HG03571 (cell line): ENCODE results near the gene LCLAT1.

Experiments used
- ATAC-seq: cut with Tn5 transposase; IDR thresholded peaks from one replicate; pipeline ENCODE4 v1.9.1; 2021; ENCODE audit not compliant: unreplicated experiment

The LCLAT1 gene

DNA sequence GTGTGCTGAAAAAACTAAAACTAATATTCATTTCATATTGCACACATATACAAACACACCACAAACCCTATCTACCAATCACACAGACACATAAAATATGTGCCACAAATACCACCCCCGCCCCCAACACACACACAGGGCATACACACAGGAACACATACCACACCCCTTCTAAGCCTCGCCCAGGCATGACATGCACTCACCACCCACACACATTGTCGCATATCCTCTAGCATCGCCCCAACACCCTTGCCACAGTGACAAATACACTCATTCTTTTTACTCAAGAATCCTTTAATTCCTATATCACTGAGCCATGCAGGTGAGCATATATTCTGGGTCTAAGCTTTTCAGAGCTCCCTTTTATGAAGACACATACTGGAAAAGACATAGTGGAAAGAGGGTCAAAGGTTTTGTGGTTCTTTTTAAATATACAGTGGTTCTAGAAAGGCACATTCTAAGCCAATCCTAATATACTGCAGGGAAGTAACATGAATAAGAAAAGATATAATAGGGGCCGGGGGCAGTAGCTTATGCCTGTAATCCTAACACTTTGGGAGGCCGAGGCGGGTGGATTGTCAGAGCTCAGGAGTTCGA is 24.5 kb upstream of the LCLAT1 start:
- ATAC-seq: no peak

DNA sequence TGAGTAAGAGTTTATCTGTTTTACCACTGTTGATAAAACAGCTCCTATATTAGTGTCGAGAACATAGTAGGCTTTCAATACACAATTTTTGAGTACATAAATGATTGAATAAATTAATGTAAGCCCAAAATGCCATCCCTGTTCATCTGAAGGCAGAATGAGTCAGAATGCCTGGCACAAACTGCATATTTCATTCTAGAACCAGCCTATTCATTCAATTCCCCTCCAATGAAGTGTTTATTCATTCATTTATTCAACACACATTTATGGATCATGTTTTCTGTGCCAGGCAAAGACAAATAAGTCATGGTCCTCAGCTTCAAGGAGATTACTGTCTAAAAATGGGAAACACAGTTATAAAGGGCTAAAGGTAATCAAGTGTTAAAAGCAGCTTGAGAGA is 22.8 kb upstream of the LCLAT1 start:
- no peak for ATAC-seq

DNA sequence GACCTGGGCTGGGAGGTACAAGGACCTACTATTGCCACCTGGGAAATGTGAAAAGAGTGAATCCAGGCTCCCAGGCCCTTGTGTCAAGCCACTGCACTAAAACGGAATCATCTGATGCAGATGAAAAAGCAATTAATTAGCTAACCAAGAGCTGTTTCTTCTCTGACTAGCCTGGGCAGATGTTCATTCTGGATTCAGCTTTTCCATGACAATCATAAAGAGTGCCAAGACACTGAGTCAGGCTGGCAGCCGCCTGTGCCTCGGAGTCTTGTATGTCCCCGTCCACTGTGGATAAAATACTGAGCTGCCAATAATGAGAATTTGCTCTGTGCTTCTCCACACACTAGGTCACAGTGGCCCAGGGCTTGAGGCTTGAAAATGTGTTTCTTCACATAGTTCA is 21.7 kb upstream of the LCLAT1 start:
- no peak for ATAC-seq

DNA sequence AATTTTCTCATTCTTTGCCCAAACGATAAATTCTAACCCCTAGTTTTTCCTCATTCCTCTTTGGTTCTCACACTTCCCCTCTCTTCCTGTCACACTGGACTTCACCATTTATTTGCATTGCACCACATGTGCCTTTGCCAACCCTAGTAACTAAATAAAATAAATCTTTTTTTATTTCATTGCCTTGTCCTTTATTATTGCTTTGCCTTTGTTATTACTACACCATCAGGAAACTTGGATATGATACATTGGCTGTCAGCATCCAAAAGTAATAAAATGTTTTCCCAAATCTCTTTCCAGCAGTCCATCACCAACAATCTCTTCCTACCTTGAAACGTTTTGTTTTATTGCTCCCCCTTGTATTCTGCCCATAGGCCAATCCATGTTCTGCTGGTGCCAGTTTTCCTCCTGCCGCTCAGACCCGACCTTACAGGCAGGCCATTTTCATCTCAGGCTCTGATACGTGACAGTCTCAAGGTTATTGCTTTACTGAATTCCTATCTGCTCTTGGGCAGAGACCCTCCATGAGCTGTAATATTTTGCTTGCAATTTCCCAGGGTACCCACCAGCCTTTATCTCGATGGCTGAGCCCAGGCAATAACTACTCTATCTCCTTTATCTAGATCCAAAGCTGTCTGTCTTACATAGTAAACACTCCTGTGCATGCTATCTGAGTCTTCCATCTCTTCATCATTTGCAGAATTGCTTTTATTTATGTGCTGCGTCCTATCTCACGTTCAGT is 19.3 kb upstream of the LCLAT1 start:
- ATAC-seq: no peak

DNA sequence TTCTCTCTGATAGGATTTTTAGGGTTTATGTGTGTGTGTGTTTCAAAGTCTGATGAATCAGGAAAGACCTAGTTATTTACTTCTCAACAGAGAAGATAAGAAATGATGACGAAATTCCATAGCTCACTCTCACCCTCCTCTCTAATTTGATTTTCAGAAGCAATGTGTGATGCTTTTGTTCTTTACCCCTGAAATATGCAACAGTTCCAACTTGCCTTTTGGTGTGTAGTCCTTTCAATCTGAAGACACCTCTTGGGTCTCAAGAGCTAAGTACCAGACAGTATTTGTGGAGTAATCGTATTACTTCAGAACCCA is 18.7 kb upstream of the LCLAT1 start:
- no peak for ATAC-seq

DNA sequence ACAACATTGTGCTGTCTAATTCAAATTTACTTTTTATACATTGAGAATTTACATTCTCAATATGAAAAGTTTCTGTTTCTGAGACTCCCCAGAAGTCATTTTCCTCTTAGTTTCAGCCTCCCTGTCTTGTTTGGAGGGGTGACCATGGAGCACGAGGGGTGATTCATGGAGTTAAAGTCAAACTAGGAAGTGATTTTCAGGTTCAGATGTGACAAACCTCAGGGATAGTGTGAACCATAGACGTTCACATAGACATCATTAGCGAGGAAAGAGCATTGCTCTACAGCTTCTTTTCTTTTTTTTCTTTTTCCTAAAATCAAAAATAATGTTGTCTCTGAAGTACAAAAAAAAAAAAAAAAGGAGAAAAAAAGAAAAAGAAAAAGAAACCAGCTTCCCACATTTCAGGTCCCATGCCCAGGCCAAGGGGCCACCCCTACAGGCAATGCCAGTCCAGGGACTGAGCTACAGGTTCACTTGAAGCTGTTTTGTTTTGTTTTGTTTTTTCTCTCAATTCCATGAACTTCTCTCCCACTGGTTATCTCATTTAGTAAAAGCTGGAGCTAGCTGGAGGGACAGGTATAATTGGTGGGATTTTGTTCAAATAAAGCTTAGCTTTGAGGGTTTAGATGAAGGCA is 18.1 kb upstream of the LCLAT1 start:
- ATAC-seq: no peak

DNA sequence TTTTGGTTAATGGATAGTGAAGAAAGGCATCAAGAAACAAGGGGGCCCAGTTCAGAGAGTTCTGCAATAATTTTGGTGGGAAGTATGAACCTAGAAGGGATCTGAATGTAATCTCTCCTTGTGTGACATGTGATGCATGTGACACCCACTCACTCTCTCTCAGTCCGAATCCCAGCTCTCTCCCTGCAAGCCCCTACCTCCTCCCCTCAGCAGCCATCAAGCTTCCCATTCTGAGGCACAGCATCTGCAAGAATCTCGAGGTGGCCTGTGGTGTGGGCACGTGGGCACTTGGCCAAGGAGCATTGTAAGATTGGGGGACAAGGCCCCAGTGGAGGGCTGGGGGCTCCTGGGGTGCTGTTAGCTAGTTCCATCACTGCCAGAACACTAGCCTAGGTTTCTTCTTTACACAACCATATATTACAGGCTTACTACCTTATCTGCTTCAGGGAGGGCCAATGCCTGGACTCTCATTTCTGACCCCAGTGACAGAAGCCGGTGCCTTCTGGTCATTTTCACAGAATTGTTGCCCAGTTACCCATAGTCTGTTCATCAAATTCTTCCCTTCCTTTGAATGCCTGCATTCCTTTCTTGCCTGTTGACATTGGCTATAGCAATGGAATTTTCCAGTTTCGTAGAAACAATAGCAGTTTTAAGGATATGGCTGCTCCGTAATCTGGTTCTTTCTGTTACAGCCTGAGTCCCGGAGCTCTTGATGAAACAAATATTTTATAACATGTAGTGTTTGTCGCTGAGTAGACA is 13.3 kb upstream of the LCLAT1 start:
- no peak for ATAC-seq

DNA sequence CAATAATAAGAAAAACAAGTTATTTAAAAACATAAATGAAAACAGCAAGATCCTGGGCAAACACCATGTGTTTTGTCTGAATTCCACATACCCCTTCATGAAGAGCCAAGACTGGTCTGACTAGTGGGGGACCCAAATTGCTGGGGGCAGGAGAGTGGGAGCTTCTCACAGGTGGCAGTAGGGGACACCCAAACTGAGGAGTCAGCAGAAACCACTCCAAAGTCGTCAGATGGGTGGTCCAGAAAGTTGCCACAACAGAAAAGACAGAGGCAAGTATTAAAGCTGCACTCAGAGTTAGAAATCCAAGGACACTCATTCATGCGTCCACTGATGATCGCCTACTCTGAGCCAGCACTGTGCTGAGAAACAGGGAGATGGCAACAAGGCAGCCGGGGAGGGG is 12.3 kb upstream of the LCLAT1 start:
- no peak for ATAC-seq

DNA sequence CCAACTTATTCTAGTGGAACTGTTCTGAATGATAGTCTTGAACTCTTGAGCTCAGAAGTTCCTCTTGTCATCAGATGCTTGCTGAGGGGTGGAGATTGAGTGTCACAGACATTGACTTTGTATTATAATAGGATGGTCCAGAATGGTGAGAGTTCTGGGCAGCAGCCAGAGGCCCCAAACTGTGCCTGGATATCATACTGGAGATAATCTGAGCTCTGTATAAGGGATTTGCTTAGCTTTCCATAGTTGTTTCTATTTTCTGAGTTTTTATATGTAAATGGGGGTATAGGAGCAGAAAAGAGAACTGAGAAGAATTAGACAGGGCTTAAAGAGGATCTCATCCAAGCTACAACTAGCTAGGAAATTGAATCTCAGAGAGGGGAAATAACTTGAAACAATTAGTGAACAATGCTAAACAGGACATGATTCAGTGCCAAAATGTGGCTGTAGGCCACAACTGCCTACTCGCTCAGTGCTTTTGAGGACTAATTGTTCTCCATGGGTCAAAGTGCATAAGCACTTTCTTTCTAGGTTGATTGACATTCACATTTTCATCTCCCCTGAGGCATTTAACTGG is 10.1 kb upstream of the LCLAT1 start:
- ATAC-seq: no peak

DNA sequence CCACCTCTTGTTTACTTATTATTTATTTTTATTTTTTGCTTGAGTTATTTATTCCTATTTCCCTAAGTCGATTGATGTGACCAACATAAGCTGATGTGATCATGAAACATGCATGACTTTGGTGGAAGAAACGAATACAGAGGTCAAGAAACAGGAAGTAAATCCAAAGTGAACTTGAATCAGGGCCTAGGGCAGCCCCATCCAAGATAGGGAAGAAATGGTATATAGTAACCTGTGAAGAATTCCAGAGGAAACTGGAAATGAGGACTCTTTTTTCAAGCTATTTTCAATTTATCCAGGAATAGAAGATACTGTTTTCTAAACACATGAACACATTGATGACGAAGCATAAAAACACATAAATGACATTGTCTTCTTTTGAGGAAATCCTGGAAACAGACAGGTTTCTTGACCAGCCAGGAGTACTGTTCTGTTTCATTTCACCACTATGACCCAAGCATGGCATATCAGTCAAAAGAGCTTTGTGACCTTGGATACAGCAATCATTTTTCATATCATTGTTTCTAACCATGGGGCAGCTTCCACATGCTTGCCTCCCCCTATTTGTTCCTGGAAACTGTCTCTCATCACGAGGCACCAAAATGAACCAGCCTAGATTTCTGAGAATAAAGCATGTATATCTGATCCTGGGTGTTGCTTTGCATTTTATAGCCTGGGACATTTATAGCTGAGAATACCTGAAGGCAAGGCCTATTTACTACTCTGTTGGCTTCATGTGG is 9.1 kb upstream of the LCLAT1 start:
- no peak for ATAC-seq

DNA sequence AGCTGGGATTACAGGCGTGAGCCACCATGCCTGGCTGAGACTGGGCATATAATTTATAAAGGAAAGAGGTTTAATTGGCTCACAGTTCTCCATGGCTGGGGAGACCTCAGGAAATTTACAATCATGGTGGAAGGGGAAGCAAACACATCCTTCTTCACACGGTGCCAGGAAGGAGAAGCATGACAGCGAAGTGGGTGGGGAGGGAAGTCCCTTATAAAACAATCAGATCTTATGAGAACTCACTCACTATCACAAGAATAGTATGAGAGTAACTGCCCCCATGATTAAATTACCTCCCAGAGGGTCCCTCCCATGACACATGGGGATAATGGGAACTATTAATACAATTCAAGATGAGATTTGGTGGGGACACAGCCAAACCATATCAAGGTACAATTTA is 7.8 kb upstream of the LCLAT1 start:
- no peak for ATAC-seq

DNA sequence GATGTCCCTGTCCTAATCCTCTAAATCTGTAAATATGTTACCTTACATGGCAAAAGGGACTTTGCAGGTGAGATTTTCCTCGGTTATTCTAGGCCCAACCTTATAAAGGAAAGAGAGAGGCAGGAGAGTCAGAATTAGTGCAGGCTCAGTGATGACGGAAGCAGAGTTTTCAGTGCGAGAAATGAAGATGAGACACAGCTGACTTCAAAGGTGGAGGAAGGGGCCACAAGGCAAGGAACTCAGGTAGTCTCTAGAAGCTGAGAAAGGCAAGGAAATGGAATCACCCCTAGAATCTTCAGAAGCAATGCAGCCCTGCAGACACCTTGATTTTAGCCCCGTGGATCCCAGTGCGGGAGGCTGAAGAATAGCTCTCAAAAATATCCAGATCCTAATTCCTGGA is 7.2 kb upstream of the LCLAT1 start:
- no peak for ATAC-seq

DNA sequence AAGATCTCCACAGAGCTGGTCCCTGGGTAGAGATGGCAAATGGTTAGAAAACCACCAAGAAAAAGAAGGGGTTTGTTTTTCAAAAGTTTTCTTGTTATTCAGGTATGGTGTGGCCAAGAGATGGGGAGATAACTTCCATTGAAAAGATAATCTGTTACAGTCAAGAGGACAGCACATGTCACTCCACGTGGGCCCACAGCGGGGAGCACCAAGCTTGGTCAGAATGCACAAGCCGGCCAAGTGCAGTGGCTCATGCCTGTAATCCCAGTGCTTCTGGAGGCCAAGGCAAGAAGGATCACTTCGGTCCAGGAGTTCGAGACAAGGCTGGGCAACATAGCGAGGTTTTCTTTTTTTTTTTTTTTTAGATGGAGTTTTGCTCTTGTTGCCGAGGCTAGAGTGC is 6.0 kb upstream of the LCLAT1 start:
- ATAC-seq: no peak

DNA sequence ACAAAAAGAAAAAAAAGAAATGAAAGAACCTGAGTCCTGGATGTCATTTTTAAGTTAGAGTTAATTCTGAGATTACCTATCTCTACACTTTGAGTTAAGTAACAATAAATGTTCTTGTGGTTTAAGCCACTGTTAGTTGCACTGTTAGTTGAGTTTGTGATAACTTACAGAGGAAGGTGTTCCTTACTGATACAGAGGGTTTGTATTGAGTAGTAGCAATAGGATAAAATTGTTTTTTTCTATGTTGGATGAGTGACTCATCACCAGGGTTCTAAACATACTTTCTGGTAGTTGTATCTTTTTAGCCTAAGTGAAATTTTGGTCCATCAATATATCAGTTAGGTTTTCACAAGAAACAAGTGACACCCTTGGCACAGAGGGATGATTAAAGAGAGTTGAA is 4.0 kb upstream of the LCLAT1 start:
- no peak for ATAC-seq

DNA sequence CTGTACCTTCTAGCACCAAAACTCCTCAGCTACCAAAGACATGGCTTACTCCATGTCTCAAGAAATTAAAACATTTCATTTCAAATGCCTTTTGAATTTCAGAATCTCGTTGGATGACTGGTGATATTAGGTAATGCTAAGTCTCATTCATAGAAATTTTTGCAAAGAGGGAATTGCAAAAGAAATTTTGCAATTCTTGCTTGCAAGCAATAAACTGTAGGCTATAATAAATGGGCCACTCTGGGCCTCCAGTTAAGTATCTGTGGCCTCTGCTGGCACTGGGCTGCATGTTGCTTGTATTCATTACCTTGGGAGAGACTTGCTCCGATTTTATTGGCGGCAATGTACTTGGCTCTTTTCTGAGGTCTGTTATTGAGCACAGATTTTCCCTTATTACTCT is 2.8 kb upstream of the LCLAT1 start:
- ATAC-seq: no peak

DNA sequence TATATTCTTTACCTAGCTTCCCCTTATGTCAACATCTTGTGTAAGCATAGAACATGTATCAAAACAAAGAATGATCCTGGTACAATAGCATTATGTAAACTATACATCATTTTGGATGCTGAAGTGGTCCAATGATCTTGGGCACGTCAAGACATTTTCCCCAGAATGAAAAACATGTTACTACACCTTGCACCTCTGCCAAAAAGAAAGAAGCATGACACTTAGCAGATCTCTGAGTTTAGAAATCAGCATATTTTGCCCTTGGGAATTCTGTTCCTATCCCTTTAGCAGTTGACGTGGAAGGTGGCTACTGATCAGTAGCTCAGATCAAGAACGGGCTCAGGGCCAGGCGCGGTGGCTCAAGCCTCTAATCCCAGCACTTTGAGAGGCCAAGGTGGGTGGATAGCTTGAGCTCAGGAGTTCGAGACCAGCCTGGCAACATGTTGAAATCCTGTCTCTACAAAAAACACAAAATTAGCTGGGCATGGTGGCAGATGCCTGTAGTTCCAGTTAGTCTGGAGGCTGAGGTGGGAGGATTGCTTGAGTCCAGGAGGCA is 1.7 kb upstream of the LCLAT1 start:
- no peak for ATAC-seq

DNA sequence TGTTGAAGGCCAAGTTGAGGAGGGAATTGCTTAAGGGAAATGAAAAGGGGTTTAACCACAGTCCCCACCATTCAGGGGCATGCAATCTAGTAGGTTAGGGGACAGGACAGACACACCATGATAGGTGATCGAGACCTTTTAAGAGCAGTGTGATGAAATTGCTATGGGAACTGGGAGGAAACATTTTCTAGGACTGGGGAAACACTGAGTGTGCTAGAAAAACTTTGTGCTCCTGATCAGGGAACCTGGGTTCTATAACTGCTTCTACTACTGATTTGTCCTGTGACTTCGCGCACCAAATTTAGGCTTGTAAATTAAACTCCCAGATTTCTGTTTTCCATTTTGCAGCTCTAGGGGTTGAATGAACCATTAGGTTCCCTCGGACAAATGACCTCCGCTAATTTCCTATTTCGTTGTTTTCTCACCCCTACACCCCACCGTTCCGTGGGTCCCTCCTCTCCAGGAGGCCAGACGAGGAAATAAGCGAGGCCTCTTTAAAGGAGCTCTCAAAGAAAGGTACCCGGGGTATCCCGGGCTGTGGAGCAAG is 371 bp upstream of the LCLAT1 start:
- ATAC-seq: peak; percentile 14

DNA sequence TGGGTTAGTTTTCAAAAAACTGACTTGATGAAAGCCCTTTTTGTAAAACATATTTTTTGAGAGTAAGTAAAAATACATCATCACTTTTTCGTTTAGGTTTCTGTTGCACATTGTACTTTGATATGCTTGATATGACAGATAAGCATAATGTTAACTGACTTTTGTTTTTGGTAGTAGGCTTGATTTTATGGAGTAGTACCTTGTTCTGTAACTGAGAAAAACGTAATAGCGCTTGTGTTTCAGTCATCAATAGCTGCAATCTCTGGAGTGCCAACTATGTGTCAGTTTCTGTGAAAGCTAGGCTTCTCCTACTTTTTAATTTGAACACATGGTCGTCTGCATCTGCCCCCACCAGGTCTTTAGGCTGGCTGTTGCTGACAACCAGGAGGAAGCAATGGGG is 1.3 kb downstream of the LCLAT1 start:
- no peak for ATAC-seq

DNA sequence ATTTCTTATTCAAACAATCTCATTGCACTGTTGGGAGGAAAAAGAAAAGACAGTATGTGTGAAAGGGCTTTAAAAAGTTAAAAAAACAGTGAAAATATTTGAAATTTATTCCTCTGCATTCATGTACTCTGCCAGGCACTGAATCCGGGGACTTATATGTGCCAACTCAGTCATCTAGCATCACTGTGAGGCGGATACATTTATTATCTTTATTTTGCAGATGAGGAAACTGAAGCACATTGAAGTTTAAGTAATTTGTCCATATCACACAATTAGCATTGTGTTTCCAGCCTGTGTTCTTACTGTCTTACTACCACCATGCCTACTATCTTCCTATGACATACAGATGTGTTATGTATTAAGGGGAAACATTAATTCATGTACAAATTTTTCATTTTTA is 1.8 kb downstream of the LCLAT1 start:
- no peak for ATAC-seq

DNA sequence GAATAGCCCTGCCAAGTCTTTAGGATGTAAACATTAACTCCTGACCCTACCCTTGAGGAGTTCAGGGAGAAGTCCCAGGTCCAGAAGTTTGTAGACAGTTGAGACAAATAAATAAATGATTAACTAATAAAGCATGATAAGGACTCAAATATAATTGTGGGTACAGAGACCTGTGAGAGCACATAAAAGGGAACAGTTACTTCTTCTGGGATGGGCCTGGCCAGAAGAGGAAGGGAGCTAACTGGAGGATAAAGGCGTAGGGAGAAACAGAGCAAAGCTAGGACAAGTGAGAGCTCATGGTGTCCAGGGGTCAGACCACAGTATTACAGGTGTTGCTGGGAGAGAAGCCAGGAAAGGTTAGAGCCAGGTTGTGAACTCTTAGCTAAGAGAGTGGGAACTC is 3.0 kb downstream of the LCLAT1 start:
- ATAC-seq: no peak
